Adrenal gland (tissue), 12 donors: ENCODE data around the gene GRIA1. TPM values are rescaled to one million over a fixed set of nuclear protein-coding genes. Genes with fewer than 3 reads are reported as not detected.

Experiments
- DNase-seq, 7 donors: peaks; one replicate each; pipeline ENCODE4 v3.0.0-alpha.2; 2019 to 2020
- H3K27ac ChIP-seq, 5 donors: fragments of 200-600 bp; sonication (generic) in 4 of 5; 1 replicate in 3 of 5; 2 replicates in 2 of 5; pipeline versions ENCODE4 v1.5.1 to v1.8.0; 2016 to 2020; ENCODE audit warnings: mild to moderate bottlenecking in 1 of 5
- H3K27me3 ChIP-seq: fragments of 200-600 bp; 2 replicates; pipeline ENCODE4 v1.8.0; 2021
- H3K36me3 ChIP-seq, 2 donors: fragments of 200-600 bp; replicated peaks in 1 of 2; 1 replicate in 1 of 2; 2 replicates in 1 of 2; pipeline versions ENCODE4 v1.5.1 to v1.8.0; 2018 to 2022
- H3K4me1 ChIP-seq, 2 donors: fragments of 200-600 bp; replicated peaks in 1 of 2; 1 replicate in 1 of 2; 2 replicates in 1 of 2; pipeline versions ENCODE4 v1.5.1 to v1.8.0; 2018 to 2021
- H3K4me3 ChIP-seq, 4 donors: fragments of 200-600 bp; sonication (generic) in 3 of 4; one replicate each; pipeline ENCODE4 v1.5.1; 2016 to 2018
- H3K9me3 ChIP-seq, 3 donors: fragments of 200-600 bp; sonication (generic) in 1 of 3; replicated peaks in 1 of 3; 1 replicate in 2 of 3; 2 replicates in 1 of 3; pipeline versions ENCODE4 v1.5.1 to v1.8.0; 2016 to 2021
- POLR2A ChIP-seq, 2 donors: fragments of 450-650 bp; IDR thresholded peaks; one replicate each; pipeline ENCODE4 v1.6.1; 2017; ENCODE audit warnings: antibody characterized with exemption in 2 of 2, mild to moderate bottlenecking in 2 of 2, moderate library complexity in 1 of 2
- WGBS, 4 donors: extraction: QIAGEN DNeasy Blood & Tissue Kit in 2 of 4; methylation state at CpG; one replicate each; pipeline versions ENCODE4 v1.1.5 to v1.1.7; 2013 to 2017; 5-methylcytosine and 5-hydroxymethylcytosine counted together
- intact Hi-C, 2 donors: fragments of 100-400 bp; cut with DNase I; formaldehyde crosslinking; loops; one replicate each; pipeline versions ENCODE4 v1.14.1 to v1.15.0; 2022 to 2023
- polyA plus RNA-seq, 3 donors: library from polyadenylated mRNA; stranded (reverse); fragments of 200-250 nt in 2 of 3; fragments of 350-450 nt in 1 of 3; fragmentation: Illumina TruSeq in 1 of 3; extraction: RNeasy Lipid Tissue Mini Kit (QIAGEN cat#74804) in 1 of 3; gene quantifications; one replicate each; pipeline ENCODE4 v1.2.3, GENCODE V29; 2013 to 2014
- total RNA-seq, 9 donors: library from RNA; depleted of rRNA in 4 of 9; stranded (reverse); fragments of >200 nt in 4 of 9; fragments of 120-200 nt in 1 of 9; fragmentation: NEBNext Ultra II Directional in 1 of 9; extraction: Animal tissue kit (Norgen Biotek cat#: 25700) in 1 of 9; gene quantifications; one replicate each; pipeline versions ENCODE4 v1.1.0 to v1.2.4, GENCODE V29; 2013 to 2023
- TF ChIP-seq, protein P1 (sequence below), 6 experiments: fragments of 450-650 bp in 4 of 6; fragments of 200-600 bp in 2 of 6; sonication (generic) in 1 of 6; IDR thresholded peaks; 1 replicate in 5 of 6; 2 replicates in 1 of 6; pipeline versions ENCODE4 v1.5.1 to v1.8.0; 2016 to 2021; ENCODE audit warnings: antibody characterized with exemption in 6 of 6, mild to moderate bottlenecking in 2 of 6, moderate library complexity in 1 of 6
- donor health status: healthy with polysubstance abuse.
- donor health status: Bipolar disorder and iron deficiency.
- donor health status: DM: yes; HTN: yes; CAD: no.
- donor health status: DM: no; HTN: no; CAD: no.
- donor health status: DM: no; HTN: no; CAD: no.
- donor health status: DM: yes; HTN: yes; CAD: no.

Gene GRIA1
- total and polyA plus RNA-seq, 12 donors: 0.12 to 2.3 (median 0.86) TPM

DNA sequence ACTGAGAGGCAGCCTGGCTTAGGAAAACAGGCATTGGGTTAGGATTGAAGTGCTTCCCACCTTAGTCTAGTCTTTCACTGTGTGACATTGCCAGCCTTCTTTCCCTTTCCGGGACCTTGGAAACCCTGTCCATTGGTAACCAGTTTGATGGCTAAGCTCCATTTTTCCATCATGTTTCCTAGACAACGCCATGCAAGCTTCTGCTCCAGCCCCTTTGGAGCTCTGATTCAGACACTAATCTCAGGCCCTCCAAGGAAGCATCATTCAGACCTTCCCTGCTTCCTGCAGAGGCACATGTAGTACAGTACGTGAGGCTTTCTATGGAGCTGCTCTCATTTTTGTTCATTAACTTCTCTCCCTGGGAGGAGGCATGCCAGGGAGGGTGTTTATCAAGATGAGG is 68.5 kb downstream of the GRIA1 start:
- intact Hi-C loops: no loop called here
- Histone ChIP-seq H3K4me3 (no peak overlapping the region), H3K27ac (no peak overlapping the region), H3K36me3 (no peaks in the 10 kb centered on the region), H3K27me3 (no peaks in the 10 kb centered on the region), H3K9me3 (no peaks in the 10 kb centered on the region), H3K4me1 (no peaks in the 10 kb centered on the region)
- TF ChIP-seq, protein P1, sequence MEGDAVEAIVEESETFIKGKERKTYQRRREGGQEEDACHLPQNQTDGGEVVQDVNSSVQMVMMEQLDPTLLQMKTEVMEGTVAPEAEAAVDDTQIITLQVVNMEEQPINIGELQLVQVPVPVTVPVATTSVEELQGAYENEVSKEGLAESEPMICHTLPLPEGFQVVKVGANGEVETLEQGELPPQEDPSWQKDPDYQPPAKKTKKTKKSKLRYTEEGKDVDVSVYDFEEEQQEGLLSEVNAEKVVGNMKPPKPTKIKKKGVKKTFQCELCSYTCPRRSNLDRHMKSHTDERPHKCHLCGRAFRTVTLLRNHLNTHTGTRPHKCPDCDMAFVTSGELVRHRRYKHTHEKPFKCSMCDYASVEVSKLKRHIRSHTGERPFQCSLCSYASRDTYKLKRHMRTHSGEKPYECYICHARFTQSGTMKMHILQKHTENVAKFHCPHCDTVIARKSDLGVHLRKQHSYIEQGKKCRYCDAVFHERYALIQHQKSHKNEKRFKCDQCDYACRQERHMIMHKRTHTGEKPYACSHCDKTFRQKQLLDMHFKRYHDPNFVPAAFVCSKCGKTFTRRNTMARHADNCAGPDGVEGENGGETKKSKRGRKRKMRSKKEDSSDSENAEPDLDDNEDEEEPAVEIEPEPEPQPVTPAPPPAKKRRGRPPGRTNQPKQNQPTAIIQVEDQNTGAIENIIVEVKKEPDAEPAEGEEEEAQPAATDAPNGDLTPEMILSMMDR (IDR thresholded peaks at IDR 0.05): no peak
- TF ChIP-seq POLR2A (IDR thresholded peaks at IDR 0.05): no peak
- 71 to 89% (median 84%) methylated on average over 3 of the region's 3 CpGs for WGBS, 4 donors
- no peak for DNase-seq

DNA sequence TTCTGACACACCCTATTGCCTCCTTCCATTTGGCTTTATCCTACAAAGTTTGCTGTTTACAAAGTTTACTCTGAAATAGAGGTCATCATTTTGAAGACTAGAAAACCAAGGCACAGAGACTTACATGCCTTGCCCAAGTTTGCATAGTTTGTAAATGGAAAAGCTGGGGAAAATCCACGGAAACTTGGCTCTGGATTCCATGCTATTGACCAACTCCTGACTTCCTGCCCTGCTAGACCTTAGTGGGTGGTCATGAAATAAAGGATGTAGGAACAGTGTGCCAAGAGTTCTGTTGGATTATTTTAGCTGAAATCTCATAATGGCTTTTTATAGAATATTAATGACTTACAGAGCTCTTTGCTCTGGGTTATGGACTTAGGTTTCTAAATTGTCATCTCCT is 69.5 kb downstream of the GRIA1 start:
- no peaks in the 10 kb centered on the region for H3K4me1 ChIP-seq
- no peaks in the 10 kb centered on the region for H3K9me3 ChIP-seq
- DNase-seq: no peak
- no peak overlapping the region for H3K4me3 ChIP-seq
- no peak overlapping the region for H3K27ac ChIP-seq
- H3K36me3 ChIP-seq: no peaks in the 10 kb centered on the region
- 24 to 75% (median 57%) methylated on average over 1 of the region's 1 CpG for WGBS, 4 donors
- intact Hi-C loops: no loop called here
- H3K27me3 ChIP-seq: no peaks in the 10 kb centered on the region
- no peak for TF ChIP-seq POLR2A (IDR thresholded peaks at IDR 0.05)
- TF ChIP-seq, protein P1 (IDR thresholded peaks at IDR 0.05): no peak

GRCh38 chr5:153562189-153562588 is 71.7 kb downstream of the GRIA1 start:
- intact Hi-C loops: no loop called here
- Histone ChIP-seq H3K4me3 (no peak overlapping the region), H3K4me1 (no peaks in the 10 kb centered on the region), H3K27me3 (no peaks in the 10 kb centered on the region), H3K36me3 (no peaks in the 10 kb centered on the region), H3K9me3 (no peaks in the 10 kb centered on the region), H3K27ac (no peak overlapping the region)
- WGBS, 4 donors: 0 to 48% (median 37%) methylated on average over 1 of the region's 1 CpG
- no peak for DNase-seq
- no peak for TF ChIP-seq POLR2A (IDR thresholded peaks at IDR 0.05)
- TF ChIP-seq, protein P1 (IDR thresholded peaks at IDR 0.05): no peak

DNA sequence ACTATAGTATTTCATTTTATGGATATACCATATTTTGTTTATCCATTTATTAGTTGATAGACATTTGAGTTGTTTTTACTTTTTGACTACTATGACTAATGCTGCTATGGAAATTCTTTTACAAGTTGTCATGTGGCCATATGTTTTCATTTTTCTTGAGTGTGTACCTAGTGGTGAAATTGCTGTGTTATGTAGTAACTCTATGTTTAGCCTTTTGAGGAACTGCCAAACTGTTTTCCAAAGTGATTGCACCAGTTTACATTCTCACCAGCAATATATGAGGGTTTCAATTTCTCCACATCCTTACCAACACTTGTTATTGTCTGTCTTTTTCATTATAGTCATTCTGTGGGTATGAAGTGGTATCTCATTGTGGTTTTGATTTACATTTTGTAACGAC is 75.4 kb downstream of the GRIA1 start:
- Histone ChIP-seq H3K9me3 (no peaks in the 10 kb centered on the region), H3K4me1 (no peaks in the 10 kb centered on the region), H3K4me3 (no peak overlapping the region), H3K36me3 (no peaks in the 10 kb centered on the region), H3K27ac (no peak overlapping the region), H3K27me3 (no peaks in the 10 kb centered on the region)
- no peak for TF ChIP-seq POLR2A (IDR thresholded peaks at IDR 0.05)
- TF ChIP-seq, protein P1 (IDR thresholded peaks at IDR 0.05): no peak
- intact Hi-C loops: no loop called here
- 74 to 82% (median 75%) methylated on average over 1 of the region's 1 CpG for WGBS, 4 donors
- DNase-seq: no peak
